Eye (tissue), 1 donor: ENCODE measurements around the gene GAL3ST2.
"Not testable (repeated sequence)": the region's sequence is repeated elsewhere in the genome, so short reads cannot be mapped to it uniquely, and the experiment has no call there.

Source experiments
- DNase-seq: peaks from one replicate; pipeline ENCODE4 v3.0.0-alpha.2; 2015

Gene GAL3ST2

DNA sequence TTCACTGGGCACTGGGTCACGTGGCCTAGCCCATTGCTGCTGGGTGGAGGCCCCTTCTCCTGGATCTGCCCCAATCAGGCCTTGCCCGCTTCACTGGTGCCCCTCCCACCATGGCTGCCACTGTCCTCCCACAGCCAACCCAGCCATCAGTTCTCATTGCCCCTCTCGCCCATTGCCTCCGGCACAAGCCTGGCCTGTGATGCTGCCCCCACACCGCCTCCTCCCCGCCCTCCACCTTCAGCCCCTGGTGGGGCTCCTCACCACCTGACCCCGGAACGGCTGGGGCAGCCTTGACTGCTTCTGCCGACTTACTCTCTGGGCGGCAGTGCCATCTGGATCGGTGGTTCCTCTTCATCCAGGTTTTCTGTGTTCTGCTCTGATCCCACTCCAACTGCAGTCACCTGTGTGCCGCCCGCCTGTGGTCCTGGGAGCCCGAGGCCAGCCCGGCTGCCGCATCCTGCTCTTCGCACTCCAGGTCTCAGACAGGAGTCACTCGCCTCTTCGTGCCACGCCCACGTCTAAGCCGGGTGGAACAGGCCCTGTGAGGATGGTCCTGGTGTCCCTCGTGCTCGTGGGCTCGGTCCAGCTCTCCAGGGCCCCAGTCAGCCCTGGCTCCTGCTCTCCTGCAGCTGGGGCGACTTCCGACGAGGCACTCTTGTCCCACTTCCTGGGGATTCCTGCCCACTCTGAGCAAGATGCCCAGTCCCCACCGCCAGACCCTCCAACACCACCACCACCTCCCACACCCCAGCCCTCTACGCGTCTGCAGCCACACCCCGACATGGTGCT, 28.0 kb upstream of the GAL3ST2 start:
- DNase-seq = no peak

DNA sequence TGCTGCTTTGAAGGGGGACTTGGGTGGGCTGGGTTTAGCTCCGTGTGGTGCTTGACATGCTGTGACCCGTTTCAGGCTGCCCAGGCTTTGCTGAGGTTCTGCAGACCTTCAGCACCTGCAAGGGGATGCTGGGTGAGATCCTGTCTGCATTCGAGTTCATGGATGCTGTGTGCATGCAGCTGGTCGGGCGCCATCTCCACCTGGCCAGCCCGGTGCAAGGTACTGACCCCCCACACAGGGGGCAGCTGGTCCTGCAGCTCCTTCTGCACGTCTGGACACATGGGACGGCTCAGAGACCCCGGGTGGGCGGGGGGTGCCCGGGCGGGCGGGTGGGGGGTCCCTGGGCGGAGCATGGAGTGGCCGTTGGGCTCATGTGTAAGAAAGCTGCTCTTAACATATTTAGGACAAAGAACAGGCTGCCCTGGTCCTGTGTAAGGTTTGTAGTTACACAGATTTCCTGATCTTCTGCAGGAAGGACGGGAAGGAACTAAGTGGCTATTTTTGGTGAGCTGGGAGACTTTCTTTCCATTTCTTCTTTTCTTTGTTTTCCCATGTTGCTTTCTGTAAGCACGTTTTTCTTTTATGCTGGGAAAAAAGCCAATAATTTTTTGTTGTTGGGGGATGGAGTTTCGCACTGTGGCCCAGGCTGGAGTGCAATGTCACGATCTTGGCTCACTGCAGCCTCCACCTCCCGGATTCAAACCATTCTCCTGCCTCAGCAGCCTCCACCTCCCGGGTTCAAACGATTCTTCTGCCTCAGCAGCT, 26.4 kb upstream of the GAL3ST2 start:
- no peak for DNase-seq

DNA sequence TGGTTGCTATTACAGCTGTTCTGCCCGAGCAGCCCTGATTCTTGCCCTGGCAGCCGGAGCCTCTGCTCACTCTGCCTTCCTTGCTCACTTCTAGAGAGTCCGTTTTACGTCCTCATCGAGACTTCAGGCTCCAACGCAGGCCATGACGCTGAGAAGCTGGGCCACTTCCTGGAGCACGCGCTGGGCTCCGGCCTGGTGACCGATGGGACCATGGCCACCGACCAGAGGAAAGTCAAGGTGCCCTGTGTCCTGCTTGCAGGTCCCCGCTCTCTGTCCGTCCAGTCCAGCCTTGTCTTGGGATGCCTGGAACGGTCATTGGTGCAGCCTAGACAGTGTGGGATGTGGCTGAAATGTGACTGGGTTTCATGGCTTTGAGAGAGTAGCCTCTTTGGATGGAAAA, 25.5 kb upstream of the GAL3ST2 start:
- no peak for DNase-seq

DNA sequence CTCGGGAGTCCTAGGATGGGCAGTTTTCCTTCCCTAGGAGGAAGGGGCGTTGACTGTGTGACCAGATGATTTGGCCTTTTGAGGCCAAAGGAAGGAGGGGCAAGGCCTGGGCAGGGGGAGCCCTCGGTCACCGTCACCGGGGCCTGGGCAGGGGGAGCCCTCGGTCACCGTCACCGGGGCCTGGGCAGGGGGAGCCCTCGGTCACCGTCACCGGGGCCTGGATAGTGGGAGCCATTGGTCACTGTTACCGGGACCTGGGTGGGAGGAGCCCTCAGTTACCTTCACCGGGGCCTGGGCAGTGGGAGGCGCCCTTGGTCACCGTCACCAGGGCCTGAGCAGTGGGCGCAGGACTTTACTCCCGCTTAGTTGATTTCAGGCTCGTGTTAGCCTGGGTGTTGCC, 24.8 kb upstream of the GAL3ST2 start:
- DNase-seq = no peak

DNA sequence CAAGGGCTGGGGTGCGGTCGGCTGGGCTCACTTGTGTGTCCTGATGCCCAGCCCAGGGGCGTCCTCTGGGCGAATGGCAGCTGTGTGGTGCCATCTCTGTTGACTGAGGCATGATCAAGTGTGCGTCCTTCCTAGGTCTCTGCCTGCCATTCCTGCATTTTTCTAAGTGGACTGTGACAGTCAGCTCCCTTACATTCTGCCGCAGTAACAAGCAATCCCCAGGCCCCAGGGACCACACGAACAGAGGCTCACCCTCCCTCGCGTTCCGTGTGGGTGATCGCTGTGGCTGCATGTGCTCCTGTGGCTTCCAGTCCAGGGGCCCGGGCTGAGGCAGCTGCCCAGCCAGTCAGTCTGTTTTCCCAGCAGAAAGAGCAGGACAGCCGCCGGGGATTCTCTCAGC, 24.4 kb upstream of the GAL3ST2 start:
- no peak for DNase-seq

DNA sequence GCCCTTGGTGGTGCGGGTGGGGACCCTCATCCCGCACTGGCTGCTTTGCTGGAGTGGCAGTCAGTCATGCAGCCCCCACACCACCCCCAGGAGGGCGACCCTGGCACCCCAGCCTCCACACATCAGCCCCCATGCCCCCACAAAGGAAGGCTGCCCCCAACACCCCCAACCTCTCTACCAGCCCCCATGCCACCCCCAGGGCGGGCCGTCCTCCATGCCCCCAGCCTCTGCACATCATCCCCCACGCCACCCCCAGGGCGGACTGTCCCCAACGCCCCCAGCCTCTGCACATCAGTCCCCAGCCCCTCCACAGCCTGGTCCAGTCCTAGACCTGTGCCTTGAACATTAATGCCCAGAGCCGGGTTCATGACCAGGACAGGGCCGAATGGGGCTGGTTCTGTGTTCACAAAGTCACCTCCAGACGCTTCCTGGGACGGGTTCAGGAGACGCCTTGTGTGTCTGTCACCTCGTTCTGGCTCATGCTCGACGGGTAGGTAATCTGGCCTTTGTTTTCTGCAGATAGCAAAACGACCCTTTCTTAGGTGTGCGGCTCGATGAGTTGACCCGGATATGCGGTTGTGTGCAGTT, 23.8 kb upstream of the GAL3ST2 start:
- no peak for DNase-seq

DNA sequence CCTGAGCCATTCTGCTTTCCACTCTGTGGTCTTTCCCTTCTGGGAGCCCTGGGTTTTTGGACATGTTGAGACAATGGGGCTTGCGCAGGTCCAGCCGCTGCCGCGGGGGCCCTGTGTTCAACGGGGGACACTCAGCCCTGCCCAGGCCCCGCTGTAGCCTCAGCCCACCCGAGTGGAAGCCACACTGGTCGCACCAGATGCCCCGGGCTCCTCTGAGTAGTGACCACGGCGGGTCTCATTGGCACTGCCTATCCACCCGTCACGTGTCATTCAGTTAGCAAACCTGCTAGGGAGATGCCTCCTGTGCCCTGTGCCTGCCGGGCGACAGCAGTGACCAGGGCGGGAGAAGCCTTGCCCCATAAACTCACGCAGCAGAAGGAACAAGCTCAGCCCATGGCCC, 23.1 kb upstream of the GAL3ST2 start:
- no peak for DNase-seq

DNA sequence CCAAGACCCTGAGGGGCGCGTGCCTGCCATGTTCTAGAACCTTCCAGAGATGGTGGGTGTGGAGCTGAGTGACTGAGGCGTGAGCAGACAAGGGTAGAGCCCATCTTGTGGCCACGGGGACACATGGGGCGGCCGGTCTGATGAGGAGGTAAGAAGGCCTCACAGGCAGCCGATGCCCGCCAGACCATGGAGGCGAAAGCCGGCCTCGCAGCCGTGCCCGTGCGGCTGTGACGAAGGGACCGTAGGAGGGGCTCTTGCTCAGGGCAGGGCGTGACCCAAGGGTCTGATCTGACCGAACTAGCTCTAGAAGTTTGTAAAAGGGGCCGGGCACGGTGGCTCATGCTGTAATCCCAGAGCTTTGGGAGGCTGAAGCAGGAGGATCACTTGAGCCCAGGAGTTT, 22.6 kb upstream of the GAL3ST2 start:
- DNase-seq = no peak

DNA sequence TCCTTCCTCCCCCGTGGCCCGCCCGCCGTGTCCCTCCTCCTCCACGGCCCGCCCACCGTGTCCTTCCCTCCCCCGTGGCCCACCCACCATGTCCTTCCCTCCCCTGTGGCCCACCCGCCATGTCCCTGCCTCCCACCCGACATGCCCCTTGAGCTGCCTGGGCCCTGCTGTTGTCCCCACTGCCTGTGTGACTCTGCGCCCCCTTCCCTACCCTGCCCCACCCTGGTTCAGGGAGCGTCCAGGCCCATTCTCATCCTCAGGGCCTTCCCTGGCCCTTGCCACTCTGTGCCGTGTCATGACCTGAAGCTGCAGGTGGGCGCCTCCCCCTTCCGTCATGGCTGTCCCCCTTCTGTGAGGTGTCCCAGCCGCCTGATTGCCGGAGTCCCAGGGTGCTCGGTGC, 21.5 kb upstream of the GAL3ST2 start:
- DNase-seq = no peak

DNA sequence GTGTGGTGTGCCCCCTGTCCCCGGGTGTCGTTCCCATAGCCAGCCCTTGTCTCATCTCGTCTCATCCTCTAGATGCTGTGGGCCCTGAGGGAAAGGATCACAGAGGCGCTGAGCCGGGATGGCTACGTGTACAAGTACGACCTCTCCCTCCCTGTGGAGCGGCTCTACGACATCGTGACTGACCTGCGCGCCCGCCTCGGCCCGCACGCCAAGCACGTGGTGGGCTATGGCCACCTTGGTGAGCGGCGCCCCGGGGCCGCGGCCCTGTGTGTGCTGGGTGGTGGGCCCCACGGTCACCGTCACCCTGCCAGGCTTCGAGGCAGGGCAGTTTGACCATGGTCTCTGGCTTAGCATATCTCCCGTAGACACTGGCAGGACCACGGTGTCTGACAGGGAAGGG, 20.8 kb upstream of the GAL3ST2 start:
- DNase-seq = no peak

DNA sequence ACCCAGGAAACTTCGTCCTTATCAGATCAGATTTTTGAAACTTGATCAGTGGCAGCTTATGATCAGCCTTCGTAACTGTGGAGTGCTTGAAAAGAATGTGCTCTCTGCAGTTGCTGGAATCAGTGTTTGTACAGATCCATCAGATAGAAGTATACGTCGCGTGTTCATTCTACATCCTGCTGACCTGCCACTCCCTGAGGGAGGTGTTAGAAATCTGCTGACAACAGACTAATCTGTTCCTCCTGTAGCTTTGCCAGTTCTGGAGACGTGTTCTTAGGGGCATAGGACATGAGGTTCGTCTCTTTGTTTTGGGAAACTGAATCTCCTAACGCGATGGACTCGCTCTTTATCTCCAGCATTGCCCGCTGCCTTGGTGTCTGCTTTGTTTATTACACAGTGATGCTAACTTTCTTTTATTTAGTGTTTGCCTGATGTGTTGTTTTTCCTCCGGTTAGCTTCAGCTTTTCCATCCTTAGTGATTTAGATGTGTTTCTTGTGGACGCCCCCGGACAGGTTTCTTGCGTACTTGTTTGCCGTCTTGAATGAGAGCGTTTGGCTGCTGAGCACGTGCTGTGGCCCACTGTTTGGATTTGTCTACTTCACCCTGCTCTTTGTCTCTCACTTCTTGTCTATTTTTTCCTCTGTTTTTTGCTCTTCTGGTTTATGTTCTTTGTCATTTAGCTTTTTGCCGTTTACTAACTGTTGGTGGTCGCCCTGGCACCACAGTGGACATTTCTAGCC, 17.4 kb upstream of the GAL3ST2 start:
- peak; percentile 51 for DNase-seq

DNA sequence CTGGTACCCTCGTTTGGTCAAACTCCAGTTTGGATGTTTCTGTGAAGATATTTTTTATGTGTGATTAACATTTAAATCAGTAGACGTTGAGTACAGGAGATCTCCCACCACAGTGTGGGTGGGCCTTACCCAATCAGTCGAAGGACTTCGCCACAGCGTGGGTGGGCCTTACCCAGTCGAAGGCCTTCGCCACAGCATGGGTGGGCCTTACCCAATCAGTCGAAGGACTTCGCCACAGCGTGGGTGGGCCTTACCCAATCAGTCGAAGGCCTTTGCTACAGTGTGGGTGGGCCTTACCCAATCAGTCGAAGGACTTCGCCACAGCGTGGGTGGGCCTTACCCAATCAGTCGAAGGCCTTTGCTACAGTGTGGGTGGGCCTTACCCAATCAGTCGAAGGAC, 16.7 kb upstream of the GAL3ST2 start:
- DNase-seq = not testable (repeated sequence)

DNA sequence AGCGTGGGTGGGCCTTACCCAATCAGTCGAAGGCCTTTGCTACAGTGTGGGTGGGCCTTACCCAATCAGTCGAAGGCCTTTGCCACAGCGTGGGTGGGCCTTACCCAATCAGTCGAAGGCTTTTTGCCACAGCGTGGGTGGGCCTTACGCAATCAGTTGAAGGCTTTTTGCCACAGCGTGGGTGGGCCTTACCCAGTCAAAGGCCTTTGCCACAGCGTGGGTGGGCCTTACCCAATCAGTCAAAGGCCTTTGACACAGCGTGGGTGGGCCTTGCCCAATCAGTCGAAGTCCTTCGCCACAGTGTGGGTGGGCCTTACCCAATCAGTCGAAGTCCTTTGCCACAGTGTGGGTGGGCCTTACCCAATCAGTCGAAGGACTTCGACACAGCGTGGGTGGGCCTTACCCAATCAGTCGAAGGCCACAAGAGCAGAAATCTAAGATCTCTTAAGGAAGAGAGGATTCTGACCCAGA, 16.3 kb upstream of the GAL3ST2 start:
- DNase-seq = peak; percentile 75

DNA sequence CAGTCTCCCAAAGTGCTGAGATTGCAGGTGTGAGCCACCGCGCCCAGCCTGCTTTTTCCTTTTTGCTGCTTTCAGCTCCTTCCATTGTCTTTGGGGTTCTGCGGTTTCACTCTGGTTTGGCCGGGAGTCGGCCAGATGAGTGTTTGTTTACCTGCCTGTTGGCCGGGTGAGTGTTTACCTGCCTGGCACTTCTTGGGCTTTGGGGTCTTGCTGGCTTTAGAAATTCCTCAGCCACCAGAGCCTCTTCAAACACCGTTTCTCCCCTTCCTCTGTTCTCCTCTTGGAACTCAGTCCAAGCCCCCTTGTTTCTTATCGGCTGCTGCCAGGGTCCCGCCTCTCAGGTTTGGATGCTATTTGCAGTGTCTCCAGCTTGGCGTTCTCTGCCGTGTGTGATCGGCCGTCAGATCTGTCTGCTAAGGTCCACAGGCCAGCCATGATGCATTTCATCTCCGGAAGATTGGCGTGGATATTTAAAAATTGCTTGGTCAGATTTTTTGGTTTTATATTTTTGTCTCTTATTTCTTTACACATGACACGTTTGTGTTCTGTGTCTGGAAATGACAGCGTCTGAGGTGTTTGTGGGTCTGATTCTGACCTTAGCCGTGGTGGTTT, 14.2 kb upstream of the GAL3ST2 start:
- DNase-seq = no peak

DNA sequence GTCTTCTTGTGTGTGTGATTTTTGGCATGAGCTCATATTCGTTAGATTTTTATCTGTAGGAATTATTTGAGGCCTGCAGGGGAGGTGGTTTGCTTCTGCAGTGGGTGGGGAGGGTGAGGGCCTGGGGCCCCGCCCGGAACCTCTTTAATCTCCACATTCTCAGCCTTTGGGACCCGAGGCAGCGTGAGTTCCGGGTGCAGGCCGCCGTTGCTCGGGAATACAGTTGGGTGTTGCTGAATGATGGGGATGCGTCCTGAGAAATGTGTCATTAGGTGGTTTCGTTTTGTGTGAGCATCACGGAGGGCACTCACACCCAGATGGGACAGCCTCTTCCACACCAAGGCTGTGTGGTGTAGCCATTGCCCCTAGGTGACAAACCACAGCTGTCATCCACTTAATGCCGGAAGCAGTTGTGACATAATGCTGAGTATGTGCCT, 13.7 kb upstream of the GAL3ST2 start:
- DNase-seq = no peak

DNA sequence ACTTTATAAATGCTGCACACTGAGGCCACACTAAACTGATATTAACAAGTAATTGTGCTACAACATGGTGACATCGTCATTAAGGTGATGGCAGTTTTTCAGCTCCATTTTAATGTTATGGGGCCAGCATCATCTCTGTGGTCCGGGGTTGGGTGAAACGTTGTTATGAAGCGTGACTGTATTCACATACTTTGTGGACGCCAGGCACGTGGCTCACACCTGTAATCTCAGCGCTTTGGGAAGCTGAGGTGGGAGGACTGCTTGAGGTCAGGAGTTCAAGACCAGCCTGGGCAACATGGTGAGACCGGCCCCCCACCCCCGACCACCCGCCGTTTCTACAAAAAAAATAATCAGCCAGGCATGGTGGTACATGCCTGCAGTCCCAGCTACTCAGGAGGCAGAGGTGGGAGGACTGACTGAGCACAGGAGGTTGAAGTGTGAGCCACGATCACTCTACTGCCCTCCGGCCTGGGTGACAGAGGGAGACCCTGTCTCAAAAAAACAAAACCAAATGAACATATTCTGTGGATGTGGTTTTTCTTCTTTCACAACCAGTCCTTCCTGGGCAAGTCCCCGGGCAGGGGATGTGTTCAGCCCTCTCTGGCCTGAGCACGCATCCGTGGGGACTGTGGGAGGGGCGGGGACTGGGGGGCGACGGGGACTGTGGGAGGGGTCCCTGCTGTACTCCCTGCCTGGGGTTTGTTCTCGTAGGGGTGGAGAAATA, 12.9 kb upstream of the GAL3ST2 start:
- DNase-seq = no peak

DNA sequence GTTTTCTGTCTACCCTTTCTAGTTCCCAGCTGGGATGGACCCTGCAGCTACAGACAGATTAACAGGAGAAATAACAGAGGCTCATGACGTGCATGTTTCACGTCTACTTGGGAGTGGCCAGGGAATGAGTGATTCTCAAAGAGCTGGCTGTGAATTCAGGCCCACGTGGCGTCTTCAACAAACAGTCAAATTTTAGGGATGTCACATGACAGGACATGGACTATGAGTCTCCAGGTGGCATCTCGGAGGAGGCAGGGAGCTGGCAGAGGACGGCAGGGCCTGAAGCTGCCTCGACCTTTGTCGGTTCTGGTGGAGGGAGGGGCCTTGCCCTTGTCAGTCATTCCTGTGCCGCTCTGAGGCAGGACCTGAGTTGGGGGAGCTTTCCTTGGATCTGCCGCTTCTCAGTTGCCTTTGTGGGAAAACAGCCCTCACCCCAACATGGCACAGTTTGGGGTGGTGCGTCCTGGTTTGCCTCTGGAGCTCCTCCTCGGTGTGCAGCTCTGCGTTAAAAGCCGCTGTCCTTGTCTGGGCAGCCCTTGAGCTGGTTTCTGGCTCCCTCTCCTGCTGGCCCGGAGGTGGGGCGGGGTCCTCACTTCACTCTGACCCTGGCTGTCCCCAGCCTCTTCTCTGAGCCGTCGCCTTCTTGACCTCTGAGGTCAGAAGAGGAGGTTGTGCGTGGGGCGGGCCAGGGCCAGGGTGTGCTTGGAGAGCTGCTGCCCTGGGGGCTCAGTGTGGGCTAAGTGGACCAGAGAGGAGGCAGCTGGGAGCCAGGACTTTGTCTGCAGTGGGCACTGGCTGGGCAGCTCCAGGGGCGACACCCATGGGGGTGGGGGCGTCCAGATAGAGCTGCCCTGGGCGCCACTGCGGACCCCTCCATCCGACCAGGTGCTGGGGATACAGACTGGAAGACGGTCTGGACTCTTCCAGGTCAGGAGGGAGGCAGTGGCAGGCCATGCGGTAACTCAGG, 12.1 kb upstream of the GAL3ST2 start:
- peak; percentile 61 for DNase-seq

DNA sequence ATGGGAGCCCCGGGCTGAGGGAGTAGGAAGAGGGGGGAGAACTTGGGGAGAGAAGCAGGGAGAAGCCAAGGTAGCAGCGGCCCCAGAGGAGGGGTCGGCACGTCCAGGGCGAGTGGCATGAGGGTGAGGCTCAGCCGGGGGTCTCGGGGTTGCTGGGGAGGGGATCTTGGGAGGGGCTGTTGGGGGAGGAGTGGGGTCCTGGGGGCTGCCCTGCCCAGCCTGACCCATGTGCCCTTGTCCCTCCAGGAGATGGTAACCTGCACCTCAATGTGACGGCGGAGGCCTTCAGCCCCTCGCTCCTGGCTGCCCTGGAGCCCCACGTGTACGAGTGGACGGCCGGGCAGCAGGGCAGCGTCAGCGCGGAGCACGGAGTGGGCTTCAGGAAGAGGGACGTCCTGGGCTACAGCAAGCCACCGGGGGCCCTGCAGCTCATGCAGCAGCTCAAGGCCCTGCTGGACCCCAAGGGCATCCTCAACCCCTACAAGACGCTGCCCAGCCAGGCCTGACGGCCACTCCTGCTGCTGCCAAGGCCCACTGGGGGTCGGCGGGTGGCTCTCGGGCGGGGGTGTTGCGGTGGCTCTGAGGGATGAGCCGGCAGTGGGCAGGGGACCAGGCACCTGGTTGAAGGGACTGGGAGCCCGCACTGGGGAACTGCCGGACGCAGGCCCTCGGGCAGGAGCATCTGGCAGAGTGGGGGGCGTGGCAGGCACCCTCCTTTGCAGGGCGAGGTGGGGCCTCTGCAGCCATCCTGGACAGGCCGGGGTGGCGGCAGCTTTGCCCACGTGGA, 9.0 kb upstream of the GAL3ST2 start:
- DNase-seq = no peak

DNA sequence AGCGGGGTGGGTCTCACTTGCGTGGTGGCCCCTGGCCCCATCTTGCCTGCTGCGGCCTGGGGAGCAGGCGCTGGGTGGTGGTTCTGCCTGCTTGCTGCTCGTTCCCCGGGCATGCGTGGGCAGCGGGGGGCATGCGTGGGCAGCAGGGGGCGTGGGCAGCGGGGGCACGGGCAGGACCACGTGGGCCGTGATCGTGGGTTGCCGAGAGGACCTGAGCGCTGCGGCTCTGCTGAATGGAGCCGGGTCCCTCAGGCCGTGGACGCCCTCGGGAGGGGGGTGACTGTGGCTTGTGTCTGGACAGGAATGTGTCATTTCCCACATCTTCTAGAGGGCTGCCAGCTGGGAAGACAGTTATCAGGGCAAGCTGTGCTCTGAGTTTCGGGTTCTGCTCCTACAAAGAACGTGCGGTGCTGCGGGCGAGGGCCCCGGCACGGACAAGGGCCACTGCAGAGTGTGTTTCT, 8.3 kb upstream of the GAL3ST2 start:
- no peak for DNase-seq

DNA sequence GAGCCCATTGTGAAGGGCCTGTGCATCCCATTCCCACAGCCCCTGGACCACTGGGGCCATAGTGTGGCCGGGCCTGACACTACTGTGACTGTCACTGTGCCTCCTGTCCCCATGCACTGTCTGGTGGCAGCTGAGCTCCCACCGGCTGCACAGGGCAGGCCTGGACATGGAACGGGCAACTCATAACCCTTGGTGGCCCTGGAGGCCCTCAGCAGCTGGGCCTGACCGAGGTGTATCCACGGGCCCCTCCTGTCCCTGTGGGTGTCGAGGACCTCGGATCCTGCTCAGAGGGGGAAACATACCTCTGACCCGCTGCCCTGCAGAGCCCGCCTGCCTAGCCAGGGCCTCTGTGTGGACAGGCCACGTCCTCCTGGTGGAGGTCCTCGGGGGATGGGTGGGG, 7.8 kb upstream of the GAL3ST2 start:
- no peak for DNase-seq
